ENCODE results near the gene TGM2.

Gene TGM2

GRCh38 chr20:38094373-38094891 is 70.6 kb downstream of the TGM2 start:
- no peak for TF ChIP-seq CTCF (conservative IDR thresholded peaks at IDR 0.05; ENCODE audit: low read depth, low read length)
- Histone ChIP-seq H2AFZ (ENCODE audit: low read depth) (no peak overlapping the region), H3K27ac (no peak overlapping the region), H3K27me3 (ENCODE audit: insufficient read depth, low read depth) (no peaks in the 10 kb centered on the region), H3K4me1 (ENCODE audit: low read depth, poor library complexity, severe bottlenecking) (peaks cover 3% of the 10 kb centered on the region), H3K79me2 (ENCODE audit: insufficient read depth, low read depth) (no peaks in the 10 kb centered on the region), H3K4me2 (no peak overlapping the region), H3K36me3 (ENCODE audit: insufficient read depth) (no peaks in the 10 kb centered on the region), H4K20me1 (ENCODE audit: insufficient read depth) (no peaks in the 10 kb centered on the region), H3K4me3 (IDR thresholded peaks at IDR 0.05; ENCODE audit: insufficient read depth, low read depth, low read length) (no peak overlapping the region), H3K9ac (no peak overlapping the region)

GRCh38 chr20:38093641-38094077 is 71.4 kb downstream of the TGM2 start:
- no peak for TF ChIP-seq CTCF (conservative IDR thresholded peaks at IDR 0.05; ENCODE audit: low read depth, low read length)
- Histone ChIP-seq H3K4me2 (no peak overlapping the region), H3K79me2 (ENCODE audit: insufficient read depth, low read depth) (no peaks in the 10 kb centered on the region), H2AFZ (ENCODE audit: low read depth) (no peak overlapping the region), H3K27ac (no peak overlapping the region), H3K36me3 (ENCODE audit: insufficient read depth) (no peaks in the 10 kb centered on the region), H3K27me3 (ENCODE audit: insufficient read depth, low read depth) (no peaks in the 10 kb centered on the region), H4K20me1 (ENCODE audit: insufficient read depth) (no peaks in the 10 kb centered on the region), H3K9ac (no peak overlapping the region), H3K4me1 (ENCODE audit: low read depth, poor library complexity, severe bottlenecking) (peaks cover 3% of the 10 kb centered on the region), H3K4me3 (IDR thresholded peaks at IDR 0.05; ENCODE audit: insufficient read depth, low read depth, low read length) (no peak overlapping the region)

- Histone ChIP-seq H3K27ac (no peak overlapping the region), H4K20me1 (ENCODE audit: insufficient read depth) (no peaks in the 10 kb centered on the region), H3K4me2 (no peak overlapping the region), H3K27me3 (ENCODE audit: insufficient read depth, low read depth) (no peaks in the 10 kb centered on the region), H3K4me3 (IDR thresholded peaks at IDR 0.05; ENCODE audit: insufficient read depth, low read depth, low read length) (no peak overlapping the region), H3K4me1 (ENCODE audit: low read depth, poor library complexity, severe bottlenecking) (peaks cover 3% of the 10 kb centered on the region), H3K79me2 (ENCODE audit: insufficient read depth, low read depth) (no peaks in the 10 kb centered on the region), H3K9ac (no peak overlapping the region), H3K36me3 (ENCODE audit: insufficient read depth) (no peaks in the 10 kb centered on the region), H2AFZ (ENCODE audit: low read depth) (no peak overlapping the region)
- no peak for TF ChIP-seq CTCF (conservative IDR thresholded peaks at IDR 0.05; ENCODE audit: low read depth, low read length)
Measured at GRCh38 chr20:38092915-38093314, 72.2 kb downstream of the TGM2 start.

- Histone ChIP-seq H4K20me1 (ENCODE audit: insufficient read depth) (no peaks in the 10 kb centered on the region), H3K4me3 (IDR thresholded peaks at IDR 0.05; ENCODE audit: insufficient read depth, low read depth, low read length) (no peak overlapping the region), H3K27ac (no peak overlapping the region), H3K79me2 (ENCODE audit: insufficient read depth, low read depth) (no peaks in the 10 kb centered on the region), H3K9ac (no peak overlapping the region), H3K27me3 (ENCODE audit: insufficient read depth, low read depth) (no peaks in the 10 kb centered on the region), H3K4me1 (ENCODE audit: low read depth, poor library complexity, severe bottlenecking) (peaks cover 3% of the 10 kb centered on the region), H2AFZ (ENCODE audit: low read depth) (no peak overlapping the region), H3K4me2 (no peak overlapping the region), H3K36me3 (ENCODE audit: insufficient read depth) (no peaks in the 10 kb centered on the region)
- TF ChIP-seq CTCF (conservative IDR thresholded peaks at IDR 0.05; ENCODE audit: low read depth, low read length), result no peak
Measured at GRCh38 chr20:38092260-38092857, 72.7 kb downstream of the TGM2 start.
